ENCODE measurements around the gene PTGDS.

The PTGDS gene

DNA sequence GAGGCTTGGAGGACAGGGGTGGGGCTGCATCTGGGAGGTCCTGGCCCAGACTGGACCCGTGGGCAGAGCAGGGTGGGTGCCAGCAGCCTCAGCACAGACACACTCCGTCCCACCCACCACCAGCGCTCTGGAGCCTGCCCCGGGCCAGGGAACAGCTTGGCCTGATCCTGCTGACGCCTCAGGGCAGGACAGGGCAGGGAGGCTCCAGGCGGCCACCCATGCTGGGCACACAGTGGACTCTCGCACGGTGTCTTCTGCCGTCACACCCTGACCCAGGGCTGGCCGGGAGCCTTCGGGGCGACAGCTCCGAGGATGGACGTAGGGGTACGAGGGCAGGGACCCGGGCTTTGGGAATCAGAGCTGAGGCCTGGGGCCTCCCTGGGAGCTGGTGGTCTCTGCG lies 8.2 kb upstream of the PTGDS start (continued):
- TF ChIP-seq ZNF565 (CRISPR knock-in tag; conservative IDR thresholded peaks at IDR 0.05; ENCODE audit: low read depth) (no peak), ISL1 (CRISPR knock-in tag; IDR thresholded peaks at IDR 0.05) (no peak)

DNA sequence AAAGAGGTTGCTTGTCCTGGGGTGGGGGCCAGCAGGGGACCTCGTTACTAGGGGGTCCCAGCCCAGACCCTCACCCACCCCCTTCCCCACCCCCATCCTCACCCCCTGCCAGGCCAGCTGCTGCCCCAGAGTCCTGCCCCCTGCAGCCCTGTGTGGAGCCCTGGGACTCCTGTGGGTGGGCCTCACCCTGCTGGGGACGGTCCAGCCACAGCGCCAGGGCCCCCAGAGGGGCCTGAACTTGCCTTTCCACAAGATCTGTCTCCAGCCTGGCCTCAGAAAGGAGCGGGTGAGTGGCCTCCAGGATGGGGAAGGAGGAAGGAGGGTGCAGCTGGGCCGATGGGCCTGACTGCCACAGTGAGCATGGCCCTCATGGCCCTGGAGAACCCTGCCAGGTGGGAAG lies 7.5 kb upstream of the PTGDS start:
- TF ChIP-seq, protein P1, sequence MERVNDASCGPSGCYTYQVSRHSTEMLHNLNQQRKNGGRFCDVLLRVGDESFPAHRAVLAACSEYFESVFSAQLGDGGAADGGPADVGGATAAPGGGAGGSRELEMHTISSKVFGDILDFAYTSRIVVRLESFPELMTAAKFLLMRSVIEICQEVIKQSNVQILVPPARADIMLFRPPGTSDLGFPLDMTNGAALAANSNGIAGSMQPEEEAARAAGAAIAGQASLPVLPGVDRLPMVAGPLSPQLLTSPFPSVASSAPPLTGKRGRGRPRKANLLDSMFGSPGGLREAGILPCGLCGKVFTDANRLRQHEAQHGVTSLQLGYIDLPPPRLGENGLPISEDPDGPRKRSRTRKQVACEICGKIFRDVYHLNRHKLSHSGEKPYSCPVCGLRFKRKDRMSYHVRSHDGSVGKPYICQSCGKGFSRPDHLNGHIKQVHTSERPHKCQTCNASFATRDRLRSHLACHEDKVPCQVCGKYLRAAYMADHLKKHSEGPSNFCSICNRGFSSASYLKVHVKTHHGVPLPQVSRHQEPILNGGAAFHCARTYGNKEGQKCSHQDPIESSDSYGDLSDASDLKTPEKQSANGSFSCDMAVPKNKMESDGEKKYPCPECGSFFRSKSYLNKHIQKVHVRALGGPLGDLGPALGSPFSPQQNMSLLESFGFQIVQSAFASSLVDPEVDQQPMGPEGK (CRISPR knock-in tag; IDR thresholded peaks at IDR 0.05; ENCODE audit: borderline replicate concordance): no peak
- no peak for TF ChIP-seq ZNF8 (CRISPR knock-in tag; IDR thresholded peaks at IDR 0.05)
- no peak for TF ChIP-seq OSR1 (CRISPR knock-in tag; IDR thresholded peaks at IDR 0.05)
- TF ChIP-seq BACH2 (CRISPR knock-in tag; IDR thresholded peaks at IDR 0.05; ENCODE audit: borderline replicate concordance): no peak
- no peak for TF ChIP-seq ZFP30 (CRISPR knock-in tag; IDR thresholded peaks at IDR 0.05)
- no peak for TF ChIP-seq CREB5 (CRISPR knock-in tag; IDR thresholded peaks at IDR 0.05; ENCODE audit: low read depth)
- TF ChIP-seq RARB (CRISPR knock-in tag; IDR thresholded peaks at IDR 0.05): no peak
- TF ChIP-seq CSDC2 (CRISPR knock-in tag; IDR thresholded peaks at IDR 0.05): no peak
- TF ChIP-seq SNAI2 (CRISPR knock-in tag; IDR thresholded peaks at IDR 0.05): no peak
- TF ChIP-seq, protein P2, sequence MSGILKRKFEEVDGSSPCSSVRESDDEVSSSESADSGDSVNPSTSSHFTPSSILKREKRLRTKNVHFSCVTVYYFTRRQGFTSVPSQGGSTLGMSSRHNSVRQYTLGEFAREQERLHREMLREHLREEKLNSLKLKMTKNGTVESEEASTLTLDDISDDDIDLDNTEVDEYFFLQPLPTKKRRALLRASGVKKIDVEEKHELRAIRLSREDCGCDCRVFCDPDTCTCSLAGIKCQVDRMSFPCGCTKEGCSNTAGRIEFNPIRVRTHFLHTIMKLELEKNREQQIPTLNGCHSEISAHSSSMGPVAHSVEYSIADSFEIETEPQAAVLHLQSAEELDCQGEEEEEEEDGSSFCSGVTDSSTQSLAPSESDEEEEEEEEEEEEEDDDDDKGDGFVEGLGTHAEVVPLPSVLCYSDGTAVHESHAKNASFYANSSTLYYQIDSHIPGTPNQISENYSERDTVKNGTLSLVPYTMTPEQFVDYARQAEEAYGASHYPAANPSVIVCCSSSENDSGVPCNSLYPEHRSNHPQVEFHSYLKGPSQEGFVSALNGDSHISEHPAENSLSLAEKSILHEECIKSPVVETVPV (CRISPR knock-in tag; IDR thresholded peaks at IDR 0.05): no peak
- TF ChIP-seq TCF4 (CRISPR knock-in tag; IDR thresholded peaks at IDR 0.05; ENCODE audit: borderline replicate concordance): no peak
- no peak for ATAC-seq

DNA sequence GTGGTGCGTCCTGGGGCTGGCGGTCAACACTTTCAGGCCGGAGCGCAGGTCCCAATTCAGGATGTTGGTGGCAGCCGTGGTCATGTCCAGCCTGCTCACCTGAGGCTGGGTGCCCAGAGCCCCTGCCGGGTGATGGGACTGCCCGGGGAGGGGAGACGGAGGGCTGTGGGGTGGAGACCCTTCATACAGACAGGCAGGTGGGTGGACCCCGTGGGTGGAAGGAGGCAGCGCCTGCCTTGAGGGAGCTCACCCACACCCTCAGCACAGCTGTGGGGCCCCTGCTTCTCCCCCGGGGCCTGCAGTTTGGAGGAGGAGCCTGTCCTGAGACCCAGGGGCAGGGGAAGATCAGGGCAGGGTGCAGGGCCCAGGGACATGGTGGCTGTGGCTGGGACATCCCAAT lies 6.9 kb upstream of the PTGDS start:
- no peak for ATAC-seq
- TF ChIP-seq ZFP3 (CRISPR knock-in tag; IDR thresholded peaks at IDR 0.05) (no peak), SNAI2 (CRISPR knock-in tag; IDR thresholded peaks at IDR 0.05) (no peak), RARB (CRISPR knock-in tag; IDR thresholded peaks at IDR 0.05) (no peak), TOX (CRISPR knock-in tag; IDR thresholded peaks at IDR 0.05; ENCODE audit: borderline replicate concordance) (no peak), BACH2 (CRISPR knock-in tag; IDR thresholded peaks at IDR 0.05; ENCODE audit: borderline replicate concordance) (no peak), ISL1 (CRISPR knock-in tag; IDR thresholded peaks at IDR 0.05) (no peak), ESRRG (CRISPR knock-in tag; IDR thresholded peaks at IDR 0.05) (no peak), OSR1 (CRISPR knock-in tag; IDR thresholded peaks at IDR 0.05) (no peak), ZNF565 (CRISPR knock-in tag; conservative IDR thresholded peaks at IDR 0.05; ENCODE audit: low read depth) (no peak), ARNTL (CRISPR knock-in tag; IDR thresholded peaks at IDR 0.05; ENCODE audit: borderline replicate concordance, low read depth) (no peak), PPARA (CRISPR knock-in tag; IDR thresholded peaks at IDR 0.05; ENCODE audit: borderline replicate concordance) (no peak), ZNF70 (CRISPR knock-in tag; IDR thresholded peaks at IDR 0.05) (no peak), ZC3H10 (CRISPR knock-in tag; IDR thresholded peaks at IDR 0.05) (no peak)
- TF ChIP-seq, protein P1 (CRISPR knock-in tag; IDR thresholded peaks at IDR 0.05; ENCODE audit: borderline replicate concordance): no peak
- TF ChIP-seq, protein P2 (CRISPR knock-in tag; IDR thresholded peaks at IDR 0.05): no peak

DNA sequence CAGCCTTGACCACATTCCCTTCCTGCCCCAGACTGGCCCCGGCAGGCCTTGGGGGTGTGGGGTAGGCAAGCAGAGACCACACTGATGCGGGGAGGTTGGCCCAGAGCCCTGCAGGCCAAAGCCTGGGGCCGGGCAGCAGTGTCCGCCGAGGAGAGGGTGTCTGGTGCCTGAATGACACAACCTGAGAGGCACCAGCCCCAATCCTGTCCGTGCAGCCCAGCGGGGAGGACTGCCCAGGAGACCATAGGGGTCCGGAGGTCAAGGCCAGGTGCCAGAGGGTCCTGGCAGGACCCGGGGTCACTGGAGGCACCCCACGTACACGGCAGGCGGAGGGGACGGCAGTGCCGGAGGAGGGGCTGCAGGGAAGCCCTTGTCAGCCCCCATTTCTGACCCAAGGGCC lies 5.6 kb upstream of the PTGDS start:
- ATAC-seq: no peak
- TF ChIP-seq ZFP3 (CRISPR knock-in tag; IDR thresholded peaks at IDR 0.05) (no peak), ZFP30 (CRISPR knock-in tag; IDR thresholded peaks at IDR 0.05) (no peak), SNAI2 (CRISPR knock-in tag; IDR thresholded peaks at IDR 0.05) (no peak), ZNF70 (CRISPR knock-in tag; IDR thresholded peaks at IDR 0.05) (no peak), ZNF8 (CRISPR knock-in tag; IDR thresholded peaks at IDR 0.05) (no peak)
- TF ChIP-seq, protein P1 (CRISPR knock-in tag; IDR thresholded peaks at IDR 0.05; ENCODE audit: borderline replicate concordance): no peak

Measured in SK-N-SH treated with all-trans-retinoic acid at 6 μM for 48 hours (cell line).